RWPE2 (cell line): Measurements from ENCODE around the gene ACACB.

ENCODE experiments used
- ATAC-seq: fragments of 200-7000 bp; cut with Tn5 transposase; 3 replicates; pipeline ENCODE4 v1.9.1; 2021; ENCODE audit warnings: low read depth
- DNase-seq: peaks from one replicate; pipeline ENCODE4 v3.0.0-alpha.2; 2020; ENCODE audit warnings: low spot score
- H3K27ac ChIP-seq: fragments of 450-650 bp; 2 replicates; pipeline ENCODE4 v1.5.1; 2017; ENCODE audit warnings: mild to moderate bottlenecking; ENCODE audit not compliant: poor library complexity, severe bottlenecking
- H3K27me3 ChIP-seq: fragments of 250-450 bp; sonication (Bioruptor Pico); 2 replicates; pipeline ENCODE4 v1.5.1; 2021; ENCODE audit warnings: mild to moderate bottlenecking, moderate library complexity; ENCODE audit not compliant: insufficient read depth, poor library complexity, severe bottlenecking
- H3K36me3 ChIP-seq: fragments of 250-450 bp; sonication (Bioruptor Pico); 2 replicates; pipeline ENCODE4 v1.5.1; 2020; ENCODE audit warnings: low read depth, mild to moderate bottlenecking, moderate library complexity
- H3K4me1 ChIP-seq: fragments of 250-450 bp; sonication (Bioruptor Pico); 2 replicates; pipeline ENCODE4 v1.5.1; 2021; ENCODE audit warnings: mild to moderate bottlenecking, moderate library complexity; ENCODE audit not compliant: insufficient read depth, poor library complexity, severe bottlenecking
- H3K4me3 ChIP-seq: fragments of 250-450 bp; sonication (Bioruptor Pico); 2 replicates; pipeline ENCODE4 v1.5.1; 2021; ENCODE audit warnings: mild to moderate bottlenecking, moderate library complexity; ENCODE audit not compliant: severe bottlenecking
- H3K9me3 ChIP-seq: fragments of 250-450 bp; sonication (Bioruptor Pico); 2 replicates; pipeline ENCODE4 v1.5.1; 2021; ENCODE audit warnings: mild to moderate bottlenecking, moderate library complexity; ENCODE audit not compliant: severe bottlenecking
- CTCF ChIP-seq: fragments of 450-650 bp; IDR thresholded peaks from one replicate; pipeline ENCODE4 v1.5.1; 2017; ENCODE audit warnings: mild to moderate bottlenecking, moderate library complexity; ENCODE audit not compliant: poor library complexity, severe bottlenecking

The ACACB gene

GRCh38 chr12:109294286-109294796, 178.0 kb downstream of the ACACB start:
- no peaks in the 10 kb centered on the region for H3K4me1 ChIP-seq
- H3K27me3 ChIP-seq = peaks cover 6% of the 10 kb centered on the region
- no peak overlapping the region for H3K27ac ChIP-seq
- no peaks in the 10 kb centered on the region for H3K36me3 ChIP-seq
- no peaks in the 10 kb centered on the region for H3K9me3 ChIP-seq
- no peak overlapping the region for H3K4me3 ChIP-seq
- ATAC-seq = no peak
- no peak for DNase-seq
- no peak for TF ChIP-seq CTCF

GRCh38 chr12:109295764-109296425, 179.5 kb downstream of the ACACB start:
- peak; percentile 6 for DNase-seq

GRCh38 chr12:109296431-109296830, 180.0 kb downstream of the ACACB start:
- Histone ChIP-seq H3K27ac (no peak overlapping the region), H3K4me1 (no peaks in the 10 kb centered on the region), H3K27me3 (peaks cover 6% of the 10 kb centered on the region), H3K36me3 (no peaks in the 10 kb centered on the region), H3K4me3 (no peak overlapping the region), H3K9me3 (no peaks in the 10 kb centered on the region)
- DNase-seq (no peak), ATAC-seq (no peak)
- no peak for TF ChIP-seq CTCF

More at GRCh38 chr12:109295764-109296425, 179.5 kb downstream of the ACACB start:
- no peaks in the 10 kb centered on the region for H3K9me3 ChIP-seq
- peaks cover 6% of the 10 kb centered on the region for H3K27me3 ChIP-seq
- no peak for TF ChIP-seq CTCF
- no peak for ATAC-seq
- no peaks in the 10 kb centered on the region for H3K4me1 ChIP-seq
- no peak overlapping the region for H3K27ac ChIP-seq
- no peaks in the 10 kb centered on the region for H3K36me3 ChIP-seq
- no peak overlapping the region for H3K4me3 ChIP-seq

GRCh38 chr12:109299849-109300248, 183.5 kb downstream of the ACACB start:
- H3K27ac ChIP-seq = no peak overlapping the region
- H3K4me1 ChIP-seq = no peaks in the 10 kb centered on the region
- H3K9me3 ChIP-seq = no peaks in the 10 kb centered on the region
- no peak for TF ChIP-seq CTCF
- no peak for ATAC-seq
- H3K27me3 ChIP-seq = peaks cover 4% of the 10 kb centered on the region
- DNase-seq = no peak
- no peaks in the 10 kb centered on the region for H3K36me3 ChIP-seq
- no peak overlapping the region for H3K4me3 ChIP-seq

- H3K9me3 ChIP-seq = no peaks in the 10 kb centered on the region
- no peaks in the 10 kb centered on the region for H3K4me1 ChIP-seq
- peak; percentile 53; the same call in 2 of the 3 replicates for ATAC-seq
- peaks cover 15% of the 10 kb centered on the region for H3K27me3 ChIP-seq
- no peak for TF ChIP-seq CTCF
- no peak overlapping the region for H3K27ac ChIP-seq
- DNase-seq = no peak
- no peaks in the 10 kb centered on the region for H3K36me3 ChIP-seq
- no peak overlapping the region for H3K4me3 ChIP-seq
These were observed 185.3 kb downstream of the ACACB start for GRCh38 chr12:109301643-109302168.
